ENCODE results near the gene PARG. TPM values are rescaled to one million over a fixed set of nuclear protein-coding genes. Genes with fewer than 3 reads are reported as not detected.
"Not testable (repeated sequence)": the region's sequence is repeated elsewhere in the genome, so short reads cannot be mapped to it uniquely, and the experiment has no call there.

PARG gene
- total RNA-seq, 2 experiments from 2014 or later = 26.7 to 30.0 TPM

- intact Hi-C loops (cut with micrococcal nuclease); ATAC-seq; H3K27ac Mint-ChIP-seq; DNase-seq; CTCF ChIA-PET; H3K9me3 Mint-ChIP-seq; H3K4me1 Mint-ChIP-seq (ENCODE audit: low read depth); H3K4me3 Mint-ChIP-seq; H3K27me3 Mint-ChIP-seq; POLR2A ChIA-PET: not testable (repeated sequence)
- peaks cover 17% of the 10 kb centered on the region for H3K36me3 Mint-ChIP-seq (ENCODE audit: low read depth)
Measured at GRCh38 chr10:49899999-49900398, 41.8 kb downstream of the PARG start.

- DNase-seq; CTCF ChIA-PET; POLR2A ChIA-PET; ATAC-seq; intact Hi-C loops (cut with micrococcal nuclease); H3K9me3 Mint-ChIP-seq; H3K4me3 Mint-ChIP-seq; H3K4me1 Mint-ChIP-seq (ENCODE audit: low read depth); H3K27me3 Mint-ChIP-seq; H3K27ac Mint-ChIP-seq: not testable (repeated sequence)
- H3K36me3 Mint-ChIP-seq (ENCODE audit: low read depth) = peaks cover 11% of the 10 kb centered on the region
Measured at GRCh38 chr10:49890025-49890424, 51.8 kb downstream of the PARG start.

DNA sequence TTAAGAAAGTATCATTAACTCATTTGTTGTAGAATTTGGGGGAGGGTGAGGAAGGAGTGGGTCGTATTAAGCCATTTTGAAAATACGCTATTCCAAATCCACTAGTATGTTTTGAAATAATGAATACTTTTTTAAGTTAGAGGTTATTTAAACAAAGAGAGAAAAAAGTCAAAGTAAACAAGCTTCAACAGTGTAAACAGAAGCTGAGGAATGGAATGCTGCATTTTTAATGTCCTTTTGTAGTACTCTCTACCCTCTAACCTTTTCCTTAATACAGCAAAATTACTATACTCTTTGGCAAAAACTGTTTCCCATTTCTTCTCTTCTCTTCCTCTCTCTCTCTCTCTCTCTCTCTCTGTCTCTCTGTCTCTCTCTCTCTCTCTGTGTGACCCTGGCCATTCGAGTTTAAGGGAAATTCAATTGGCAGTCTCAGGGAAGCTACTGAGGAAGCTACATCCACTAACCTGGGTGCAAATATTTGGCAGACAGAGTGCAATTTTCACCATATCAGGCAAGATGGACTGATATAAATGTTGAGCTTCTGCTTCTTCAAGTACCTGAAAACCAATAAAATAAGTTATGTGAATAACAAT, 57.0 kb downstream of the PARG start:
- CTCF ChIA-PET; H3K9me3 Mint-ChIP-seq; ATAC-seq; H3K27ac Mint-ChIP-seq; H3K27me3 Mint-ChIP-seq; intact Hi-C loops (cut with micrococcal nuclease); H3K4me3 Mint-ChIP-seq; DNase-seq; H3K4me1 Mint-ChIP-seq (ENCODE audit: low read depth); POLR2A ChIA-PET: not testable (repeated sequence)
- peaks cover 11% of the 10 kb centered on the region for H3K36me3 Mint-ChIP-seq (ENCODE audit: low read depth)

DNA sequence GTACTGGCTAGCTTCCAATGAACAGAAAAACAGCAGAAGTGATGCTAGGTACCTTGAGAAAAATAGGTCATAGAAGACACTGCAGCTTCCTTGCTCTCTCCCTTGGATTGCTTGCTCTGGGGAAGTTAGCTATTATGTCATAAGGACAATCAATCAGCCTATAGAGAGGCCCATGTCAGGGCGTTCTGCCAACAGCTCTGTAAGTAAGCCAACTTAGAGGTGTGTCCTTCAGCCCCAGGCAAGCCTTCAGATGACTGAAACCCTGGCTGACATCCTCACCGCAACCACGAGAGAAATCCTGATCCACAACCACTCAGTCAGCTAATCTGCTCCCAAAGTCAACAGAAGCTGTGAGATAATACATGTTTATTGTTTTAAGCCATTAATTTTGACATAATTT, 58.0 kb downstream of the PARG start:
- intact Hi-C loops (cut with micrococcal nuclease); CTCF ChIA-PET; H3K4me1 Mint-ChIP-seq (ENCODE audit: low read depth); H3K27me3 Mint-ChIP-seq; DNase-seq; H3K4me3 Mint-ChIP-seq; H3K9me3 Mint-ChIP-seq; POLR2A ChIA-PET; H3K27ac Mint-ChIP-seq; ATAC-seq: not testable (repeated sequence)
- peaks cover 10% of the 10 kb centered on the region for H3K36me3 Mint-ChIP-seq (ENCODE audit: low read depth)

GRCh38 chr10:49882327-49882726, 59.5 kb downstream of the PARG start:
- intact Hi-C loops (cut with micrococcal nuclease); H3K4me1 Mint-ChIP-seq (ENCODE audit: low read depth); CTCF ChIA-PET; ATAC-seq; DNase-seq; H3K4me3 Mint-ChIP-seq; H3K27me3 Mint-ChIP-seq; H3K27ac Mint-ChIP-seq; H3K9me3 Mint-ChIP-seq; POLR2A ChIA-PET: not testable (repeated sequence)
- peaks cover 10% of the 10 kb centered on the region for H3K36me3 Mint-ChIP-seq (ENCODE audit: low read depth)

- POLR2A ChIA-PET; DNase-seq; H3K9me3 Mint-ChIP-seq; H3K4me1 Mint-ChIP-seq (ENCODE audit: low read depth); H3K36me3 Mint-ChIP-seq (ENCODE audit: low read depth); H3K27me3 Mint-ChIP-seq; CTCF ChIA-PET; H3K4me3 Mint-ChIP-seq; ATAC-seq; intact Hi-C loops (cut with micrococcal nuclease); H3K27ac Mint-ChIP-seq: not testable (repeated sequence)
Measured at GRCh38 chr10:49872740-49873139, 69.1 kb downstream of the PARG start.

GRCh38 chr10:49871462-49871861, 70.4 kb downstream of the PARG start:
- H3K9me3 Mint-ChIP-seq; H3K27me3 Mint-ChIP-seq; intact Hi-C loops (cut with micrococcal nuclease); ATAC-seq; POLR2A ChIA-PET; DNase-seq; H3K4me1 Mint-ChIP-seq (ENCODE audit: low read depth); H3K36me3 Mint-ChIP-seq (ENCODE audit: low read depth); CTCF ChIA-PET; H3K27ac Mint-ChIP-seq; H3K4me3 Mint-ChIP-seq: not testable (repeated sequence)

GRCh38 chr10:49859933-49860332, 81.9 kb downstream of the PARG start:
- ATAC-seq = not testable (repeated sequence)

DNA sequence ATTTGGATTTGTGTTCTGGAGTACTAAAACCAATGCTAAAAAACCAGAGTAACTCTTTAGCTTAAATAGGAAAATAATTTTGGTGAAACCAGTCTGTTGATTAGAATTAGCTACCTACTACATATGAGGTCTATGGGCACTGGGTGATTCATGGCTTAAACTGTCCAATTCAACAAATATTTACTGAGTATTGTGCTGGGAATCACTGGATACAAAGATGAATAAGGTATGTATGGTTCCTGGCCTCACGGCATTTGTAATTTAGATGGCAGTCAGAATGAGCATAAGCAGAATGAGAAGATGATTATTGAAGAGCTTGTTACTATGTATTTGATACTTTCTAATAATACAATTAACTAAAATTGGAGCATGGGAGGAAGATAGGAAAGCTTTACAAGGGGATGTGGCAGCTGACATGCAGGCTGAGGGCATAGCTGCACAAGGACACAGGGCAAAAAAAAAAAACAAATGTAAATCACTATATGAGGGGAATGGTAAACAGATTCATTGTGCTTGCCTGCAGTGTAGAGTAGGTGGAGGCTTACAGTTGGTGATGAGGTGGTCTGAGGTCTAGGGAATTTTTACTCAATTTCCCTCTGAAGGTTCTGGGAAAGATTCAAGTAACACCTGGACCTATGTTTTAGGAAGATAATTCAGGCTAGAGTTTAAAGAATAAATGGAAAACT, 83.0 kb downstream of the PARG start:
- POLR2A ChIA-PET; CTCF ChIA-PET; H3K27ac Mint-ChIP-seq; DNase-seq; H3K4me1 Mint-ChIP-seq (ENCODE audit: low read depth); H3K27me3 Mint-ChIP-seq; H3K36me3 Mint-ChIP-seq (ENCODE audit: low read depth); H3K9me3 Mint-ChIP-seq; H3K4me3 Mint-ChIP-seq; intact Hi-C loops (cut with micrococcal nuclease); ATAC-seq: not testable (repeated sequence)

More at GRCh38 chr10:49859933-49860332, 81.9 kb downstream of the PARG start:
- intact Hi-C loops (cut with micrococcal nuclease); H3K27me3 Mint-ChIP-seq; H3K4me1 Mint-ChIP-seq (ENCODE audit: low read depth); H3K9me3 Mint-ChIP-seq; CTCF ChIA-PET; DNase-seq; POLR2A ChIA-PET; H3K36me3 Mint-ChIP-seq (ENCODE audit: low read depth); H3K27ac Mint-ChIP-seq; H3K4me3 Mint-ChIP-seq: not testable (repeated sequence)

- intact Hi-C loops (cut with micrococcal nuclease); DNase-seq; H3K36me3 Mint-ChIP-seq (ENCODE audit: low read depth); H3K4me3 Mint-ChIP-seq; H3K27ac Mint-ChIP-seq; POLR2A ChIA-PET; CTCF ChIA-PET; H3K9me3 Mint-ChIP-seq; H3K4me1 Mint-ChIP-seq (ENCODE audit: low read depth); ATAC-seq; H3K27me3 Mint-ChIP-seq: not testable (repeated sequence)
Measured at GRCh38 chr10:49849520-49849919, 92.3 kb downstream of the PARG start.
